Epidermal melanocyte (primary cell): Measurements from ENCODE around the gene WNT7B.

ENCODE experiments used
- DNase-seq: peaks from one replicate; pipeline ENCODE4 v3.0.0; 2011; ENCODE audit warnings: low spot score; ENCODE audit not compliant: insufficient read length

The WNT7B gene

GRCh38 chr22:45996241-45997076 is 19.5 kb upstream of the WNT7B start:
- DNase-seq = no peak

- DNase-seq = no peak
Measured at GRCh38 chr22:45995405-45996101, 18.6 kb upstream of the WNT7B start.

GRCh38 chr22:45994491-45995404 is 17.8 kb upstream of the WNT7B start:
- peak; percentile 73 for DNase-seq

- no peak for DNase-seq
Measured at GRCh38 chr22:45993841-45994240, 16.9 kb upstream of the WNT7B start.

- DNase-seq = no peak
Measured at GRCh38 chr22:45993143-45993692, 16.3 kb upstream of the WNT7B start.

GRCh38 chr22:45992737-45993136 is 15.8 kb upstream of the WNT7B start:
- DNase-seq = no peak

- no peak for DNase-seq
Measured at GRCh38 chr22:45991098-45991497, 14.1 kb upstream of the WNT7B start.

GRCh38 chr22:45987136-45987861 is 10.3 kb upstream of the WNT7B start:
- no peak for DNase-seq

- DNase-seq = no peak
Measured at GRCh38 chr22:45984316-45984916, 7.5 kb upstream of the WNT7B start.

- DNase-seq = no peak
Measured at GRCh38 chr22:45983797-45984196, 6.8 kb upstream of the WNT7B start.

GRCh38 chr22:45980761-45981160 is 3.8 kb upstream of the WNT7B start:
- no peak for DNase-seq

GRCh38 chr22:45980268-45980570 is 3.3 kb upstream of the WNT7B start:
- DNase-seq = no peak

GRCh38 chr22:45978275-45978713 is 1.3 kb upstream of the WNT7B start:
- DNase-seq = no peak

- no peak for DNase-seq
Measured at GRCh38 chr22:45977551-45978274, 751 bp upstream of the WNT7B start.

- no peak for DNase-seq
Measured at GRCh38 chr22:45976254-45977002, 534 bp downstream of the WNT7B start.

GRCh38 chr22:45975164-45976161 is 1.5 kb downstream of the WNT7B start:
- DNase-seq = no peak

- DNase-seq = no peak
Measured at GRCh38 chr22:45974498-45974897, 2.5 kb downstream of the WNT7B start.

- no peak for DNase-seq
Measured at GRCh38 chr22:45972889-45973253, 4.1 kb downstream of the WNT7B start.
